ENCODE results near the gene DOP1A. TPM values are rescaled to one million over a fixed set of nuclear protein-coding genes. Genes with fewer than 3 reads are reported as not detected.

DOP1A gene
- total RNA-seq, 1 donor: 44.0 TPM

DNA sequence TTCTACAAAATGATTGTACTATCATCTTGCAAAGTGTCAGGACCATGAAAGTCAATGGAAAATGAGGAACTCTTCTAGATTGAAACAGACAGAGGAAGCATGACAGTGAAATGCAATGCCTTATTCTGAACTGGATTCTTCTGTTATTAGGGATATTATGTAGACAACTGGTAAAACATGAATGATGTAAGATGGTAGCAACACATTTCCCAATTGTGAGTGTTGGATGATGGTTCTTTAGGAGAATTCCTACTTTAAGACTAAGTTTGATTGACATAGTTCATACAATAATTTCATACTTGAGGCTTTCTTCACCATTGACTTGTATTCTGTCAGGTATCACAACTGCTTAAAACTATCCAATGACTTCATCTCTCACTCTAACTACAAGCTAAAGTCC lies 6.3 kb upstream of the DOP1A start:
- DNase-seq (ENCODE audit: low read depth): no peak
- H3K4me3 ChIP-seq (ENCODE audit: low read depth, low read length): no peak overlapping the region
- TF ChIP-seq, protein P1, sequence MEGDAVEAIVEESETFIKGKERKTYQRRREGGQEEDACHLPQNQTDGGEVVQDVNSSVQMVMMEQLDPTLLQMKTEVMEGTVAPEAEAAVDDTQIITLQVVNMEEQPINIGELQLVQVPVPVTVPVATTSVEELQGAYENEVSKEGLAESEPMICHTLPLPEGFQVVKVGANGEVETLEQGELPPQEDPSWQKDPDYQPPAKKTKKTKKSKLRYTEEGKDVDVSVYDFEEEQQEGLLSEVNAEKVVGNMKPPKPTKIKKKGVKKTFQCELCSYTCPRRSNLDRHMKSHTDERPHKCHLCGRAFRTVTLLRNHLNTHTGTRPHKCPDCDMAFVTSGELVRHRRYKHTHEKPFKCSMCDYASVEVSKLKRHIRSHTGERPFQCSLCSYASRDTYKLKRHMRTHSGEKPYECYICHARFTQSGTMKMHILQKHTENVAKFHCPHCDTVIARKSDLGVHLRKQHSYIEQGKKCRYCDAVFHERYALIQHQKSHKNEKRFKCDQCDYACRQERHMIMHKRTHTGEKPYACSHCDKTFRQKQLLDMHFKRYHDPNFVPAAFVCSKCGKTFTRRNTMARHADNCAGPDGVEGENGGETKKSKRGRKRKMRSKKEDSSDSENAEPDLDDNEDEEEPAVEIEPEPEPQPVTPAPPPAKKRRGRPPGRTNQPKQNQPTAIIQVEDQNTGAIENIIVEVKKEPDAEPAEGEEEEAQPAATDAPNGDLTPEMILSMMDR (IDR thresholded peaks at IDR 0.05; ENCODE audit: insufficient read depth, low read depth, low read length): no peak

DNA sequence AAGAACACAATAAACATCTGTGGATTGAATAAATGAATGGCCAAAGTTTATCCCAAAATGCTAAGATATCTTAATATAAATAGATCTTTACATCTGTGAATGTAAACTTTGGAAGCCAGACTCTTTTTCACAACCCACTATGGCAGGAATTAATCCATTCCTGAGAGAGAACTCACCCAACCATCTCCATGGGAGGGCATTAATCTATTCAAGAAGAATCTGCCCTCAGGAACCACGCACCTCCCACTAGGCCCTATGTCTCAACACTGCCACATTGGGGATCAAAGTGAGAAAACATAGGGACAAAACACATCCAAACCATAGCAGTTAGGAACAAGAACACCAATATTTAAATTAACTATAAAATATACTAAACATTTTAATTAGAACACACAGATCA lies 5.2 kb upstream of the DOP1A start:
- TF ChIP-seq, protein P1 (IDR thresholded peaks at IDR 0.05; ENCODE audit: insufficient read depth, low read depth, low read length): no peak
- no peak overlapping the region for H3K4me3 ChIP-seq (ENCODE audit: low read depth, low read length)
- no peak for DNase-seq (ENCODE audit: low read depth)

DNA sequence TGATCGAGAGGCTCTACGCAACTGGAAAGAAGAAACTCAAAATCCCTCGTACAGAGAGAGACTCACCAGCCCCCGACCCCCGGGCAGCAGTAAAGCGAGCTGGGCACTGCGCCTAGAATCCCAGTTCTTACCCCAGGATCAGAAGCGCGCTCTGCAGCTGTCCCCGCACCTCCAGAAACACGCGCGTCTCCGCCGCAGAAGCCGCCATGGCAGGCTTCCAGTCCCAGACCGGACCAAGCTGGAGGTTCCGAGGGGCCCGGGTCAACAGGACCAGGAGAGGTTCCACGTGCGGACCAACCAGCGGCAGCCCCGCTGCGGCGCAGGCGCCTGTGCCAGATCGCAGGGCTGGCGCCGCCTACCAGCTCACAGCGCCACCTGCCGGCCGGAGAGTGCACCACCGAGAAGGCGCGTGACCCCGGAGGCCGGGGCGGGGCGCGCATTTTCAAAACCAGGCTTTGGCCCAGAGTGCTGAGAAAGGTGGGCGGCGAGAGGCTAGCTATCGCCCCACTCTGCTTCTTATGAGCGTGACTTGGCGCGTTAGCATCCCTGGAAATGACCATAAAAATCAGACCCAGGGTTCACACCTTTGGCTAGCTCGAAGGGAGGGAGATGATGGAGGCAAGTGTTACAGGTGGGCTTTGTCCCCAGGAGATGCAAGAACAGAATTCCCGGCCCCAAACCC lies 1.8 kb upstream of the DOP1A start, which contains the start of gene UBE3D:
Gene UBE3D (minus strand): TSS at position 331 of the 682 bp plus-strand sequence. CDS start 123 bp downstream, at position 208.
- H3K4me3 ChIP-seq (ENCODE audit: low read depth, low read length): peak within 1 kb of the TSS; percentile 91
- peak; percentile 81 for DNase-seq (ENCODE audit: low read depth)
- TF ChIP-seq, protein P1 (IDR thresholded peaks at IDR 0.05; ENCODE audit: insufficient read depth, low read depth, low read length): peak; percentile 88

DNA sequence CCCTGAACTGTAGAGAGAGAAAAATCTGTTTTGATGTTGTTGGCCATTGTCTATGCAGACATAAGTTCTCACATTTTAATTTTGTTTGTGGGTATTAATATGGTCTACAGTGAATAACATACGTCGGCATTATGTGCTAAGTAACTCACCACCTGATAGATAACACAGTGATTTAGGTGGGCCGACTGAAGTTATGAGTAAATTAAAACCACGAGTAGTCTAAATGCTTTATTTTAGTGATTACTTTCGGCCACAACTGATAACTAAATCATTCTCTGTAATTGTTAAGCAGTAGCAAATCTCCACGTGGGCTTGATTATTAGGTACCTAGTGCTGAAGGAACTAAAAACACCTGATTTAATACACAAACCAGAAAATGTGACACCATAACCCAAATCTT lies 1.1 kb downstream of the DOP1A start:
- H3K4me3 ChIP-seq (ENCODE audit: low read depth, low read length): peak overlapping the region; percentile 89
- TF ChIP-seq, protein P1 (IDR thresholded peaks at IDR 0.05; ENCODE audit: insufficient read depth, low read depth, low read length): no peak
- no peak for DNase-seq (ENCODE audit: low read depth)

DNA sequence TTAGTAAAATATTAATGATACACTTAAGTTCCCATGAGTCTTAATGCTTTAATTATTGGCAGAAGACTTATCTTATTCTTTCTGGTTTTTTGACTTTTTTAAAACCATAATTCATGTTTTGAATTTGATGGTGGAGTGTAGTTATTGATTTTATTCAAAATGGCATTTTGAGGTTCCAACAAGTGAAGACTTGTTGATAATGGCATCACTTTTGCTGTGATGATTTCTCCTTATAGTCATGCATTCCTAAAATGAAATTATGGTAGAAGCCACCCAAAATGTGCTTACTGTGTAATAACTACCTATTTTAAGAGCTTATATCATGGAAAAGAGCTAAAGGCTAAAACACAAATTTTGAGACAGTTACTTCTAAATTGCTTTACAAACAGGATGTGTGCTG lies 2.2 kb downstream of the DOP1A start:
- TF ChIP-seq, protein P1 (IDR thresholded peaks at IDR 0.05; ENCODE audit: insufficient read depth, low read depth, low read length): no peak
- DNase-seq (ENCODE audit: low read depth): no peak
- H3K4me3 ChIP-seq (ENCODE audit: low read depth, low read length): no peak overlapping the region

DNA sequence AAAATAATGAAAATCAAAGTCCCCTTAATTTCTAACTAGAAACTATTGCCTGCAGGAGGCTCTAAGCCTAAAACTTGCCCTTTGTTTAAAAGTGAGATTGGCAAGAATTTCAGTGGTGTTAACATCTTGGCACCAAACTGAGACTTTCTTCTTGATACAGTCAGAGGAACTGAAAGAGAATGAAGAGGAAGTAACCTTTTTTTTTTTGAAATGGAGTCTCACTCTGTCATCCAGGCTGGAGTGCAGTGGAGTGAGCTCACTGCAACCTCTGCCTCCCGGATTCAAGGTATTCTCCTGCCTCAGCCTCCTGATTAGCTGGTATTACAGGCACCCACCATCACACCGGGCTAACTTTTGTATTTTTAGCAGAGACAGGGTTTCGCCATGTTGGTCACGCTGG lies 3.6 kb downstream of the DOP1A start:
- TF ChIP-seq, protein P1 (IDR thresholded peaks at IDR 0.05; ENCODE audit: insufficient read depth, low read depth, low read length): no peak
- DNase-seq (ENCODE audit: low read depth): no peak

DNA sequence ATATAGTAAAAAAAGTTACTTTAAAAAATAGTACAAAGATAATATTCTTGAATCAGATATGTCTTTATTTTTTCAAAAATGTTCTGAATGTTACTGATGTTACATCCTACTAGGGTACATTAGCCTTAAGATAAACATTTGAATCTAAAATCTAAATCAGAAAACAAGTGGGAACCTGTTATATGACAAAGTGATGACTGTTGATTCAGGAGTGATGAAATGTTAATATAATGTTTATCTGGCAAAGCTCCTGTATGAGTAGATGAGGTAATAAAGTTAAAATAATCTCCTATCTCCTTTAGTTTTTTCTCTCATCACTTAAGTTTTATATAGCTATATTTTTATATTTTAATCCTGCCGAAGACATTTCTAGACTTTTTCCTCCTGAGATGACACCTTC lies 4.2 kb downstream of the DOP1A start:
- no peak overlapping the region for H3K4me3 ChIP-seq (ENCODE audit: low read depth, low read length)
- TF ChIP-seq, protein P1 (IDR thresholded peaks at IDR 0.05; ENCODE audit: insufficient read depth, low read depth, low read length): no peak
- no peak for DNase-seq (ENCODE audit: low read depth)

More for the DNA sequence above, 3.6 kb downstream of the DOP1A start:
- no peak overlapping the region for H3K4me3 ChIP-seq (ENCODE audit: low read depth, low read length)
